GM19452 (cell line): ENCODE measurements around the gene COQ2.
"Not testable (repeated sequence)": the region's sequence is repeated elsewhere in the genome, so short reads cannot be mapped to it uniquely, and the experiment has no call there.

Experiments
- ATAC-seq: cut with Tn5 transposase; IDR thresholded peaks from one replicate; pipeline ENCODE4 v1.9.1; 2021; ENCODE audit not compliant: unreplicated experiment

COQ2 gene

DNA sequence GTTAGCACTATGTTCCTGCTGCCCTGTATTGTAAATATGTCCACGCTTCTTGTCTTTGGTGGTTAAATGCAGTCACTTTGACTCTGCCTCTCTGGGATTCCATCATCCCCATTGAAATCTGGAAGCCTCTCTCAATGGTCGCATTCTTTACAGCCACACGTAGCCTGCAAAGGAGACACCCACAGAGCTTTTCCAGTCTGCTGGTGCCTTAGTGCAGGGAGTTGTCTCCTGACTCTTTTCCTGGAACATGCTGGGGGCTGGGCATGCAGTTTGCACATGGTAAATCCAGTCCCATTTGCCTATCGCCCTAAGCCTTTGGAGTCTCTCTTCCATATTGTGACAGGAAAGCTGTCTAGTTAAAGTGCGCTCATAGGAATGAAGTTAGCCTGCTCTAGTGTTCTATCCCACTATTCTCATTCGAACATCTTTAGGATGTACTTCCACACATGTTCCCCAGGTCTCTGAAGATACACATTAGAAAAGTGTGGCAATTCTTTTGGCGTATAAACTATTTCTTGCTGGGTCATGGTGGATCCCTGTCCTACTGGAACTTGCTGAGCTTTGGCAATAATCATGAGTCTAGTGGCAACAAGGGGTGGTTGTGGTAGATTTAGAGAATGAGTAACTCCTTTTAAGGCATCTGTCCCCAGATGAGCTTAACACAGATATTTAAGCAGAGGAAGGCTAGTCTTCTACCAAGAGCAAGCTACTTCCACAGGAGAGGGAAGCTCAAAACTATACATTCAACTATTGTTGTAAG lies 33.7 kb downstream of the COQ2 start:
- no peak for ATAC-seq

DNA sequence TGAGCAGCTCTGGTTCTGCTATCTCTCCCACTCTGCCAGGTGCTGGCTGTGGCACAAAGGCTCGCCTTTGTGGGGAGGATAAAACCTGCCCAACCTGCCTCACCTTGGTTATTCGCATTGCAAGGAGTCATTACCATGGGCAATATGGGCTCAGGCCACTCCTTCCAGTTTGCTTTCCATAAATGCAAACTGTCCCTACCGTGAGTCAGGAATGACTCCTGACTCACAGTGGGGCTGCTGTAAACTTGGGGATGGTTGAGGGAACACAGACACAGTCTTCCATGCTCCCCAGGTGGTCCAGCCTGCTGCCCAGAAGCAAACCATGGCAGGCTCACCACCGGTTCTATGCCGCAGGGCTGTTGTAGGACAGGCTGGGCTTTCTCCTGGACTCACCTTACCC lies 36.1 kb downstream of the COQ2 start:
- ATAC-seq, result no peak

DNA sequence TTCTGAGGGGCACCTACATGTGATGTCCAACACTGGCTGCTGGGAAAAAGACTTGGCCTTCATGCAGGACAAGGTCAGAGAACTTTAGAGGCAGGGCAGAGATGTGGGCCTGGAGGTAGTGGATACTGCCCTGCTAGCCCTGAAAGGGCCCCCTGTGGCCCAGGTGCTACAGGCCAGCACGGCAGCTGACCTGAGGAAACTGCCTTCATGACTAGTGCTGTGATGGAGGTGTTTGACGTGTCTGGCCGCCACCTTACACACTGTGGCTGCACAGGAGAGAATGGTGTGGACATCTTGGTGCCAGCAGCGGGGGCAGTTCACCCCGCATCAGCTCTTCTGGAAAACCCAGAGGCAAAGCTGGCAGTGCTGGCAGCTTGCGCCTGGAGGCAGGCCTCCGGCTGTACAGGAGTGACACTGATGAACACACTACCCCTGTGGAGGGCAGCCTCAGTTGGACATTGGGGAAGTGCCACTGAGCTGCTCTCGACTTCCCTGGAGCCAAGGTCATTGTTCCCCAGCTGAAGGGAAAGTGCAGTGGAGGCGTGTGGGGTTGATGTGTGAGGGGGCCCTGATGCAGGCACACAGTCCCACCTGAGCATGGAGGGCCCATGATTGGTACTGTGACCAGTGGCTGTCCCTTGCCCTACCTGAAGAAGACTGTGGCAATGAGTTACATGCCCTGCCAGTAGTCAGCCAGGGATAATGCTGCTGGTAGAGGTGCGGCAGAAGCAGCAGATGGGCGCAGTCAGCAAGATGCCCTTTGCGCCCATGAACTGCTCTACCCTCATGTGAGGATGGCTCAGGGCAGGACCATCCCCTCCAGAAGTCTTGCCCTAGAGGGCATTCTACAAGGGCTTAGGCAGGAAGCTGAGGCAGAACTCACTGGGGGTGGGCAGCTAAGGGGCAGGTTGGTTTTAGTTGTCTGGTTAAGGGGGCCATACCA lies 36.9 kb downstream of the COQ2 start:
- ATAC-seq, result no peak

DNA sequence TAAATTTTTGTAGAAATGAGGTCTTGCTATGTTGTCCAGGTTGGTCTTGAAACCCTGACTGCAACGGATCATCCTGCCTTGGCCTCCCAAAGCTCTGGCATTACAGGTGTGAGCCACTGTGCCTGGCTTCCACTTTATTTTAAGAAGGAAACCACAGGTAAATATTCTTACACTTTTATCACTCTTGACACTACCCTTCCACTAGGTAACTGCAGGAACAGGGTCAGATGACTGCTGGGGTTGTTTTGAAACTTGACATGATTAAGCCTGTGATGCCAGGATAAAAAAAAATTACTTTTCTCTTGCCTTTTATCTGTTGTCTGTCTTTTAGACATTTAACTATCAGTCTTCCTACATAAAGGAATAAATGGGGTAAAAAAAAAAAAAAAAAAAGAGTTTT lies 43.5 kb downstream of the COQ2 start:
- ATAC-seq, result no peak

DNA sequence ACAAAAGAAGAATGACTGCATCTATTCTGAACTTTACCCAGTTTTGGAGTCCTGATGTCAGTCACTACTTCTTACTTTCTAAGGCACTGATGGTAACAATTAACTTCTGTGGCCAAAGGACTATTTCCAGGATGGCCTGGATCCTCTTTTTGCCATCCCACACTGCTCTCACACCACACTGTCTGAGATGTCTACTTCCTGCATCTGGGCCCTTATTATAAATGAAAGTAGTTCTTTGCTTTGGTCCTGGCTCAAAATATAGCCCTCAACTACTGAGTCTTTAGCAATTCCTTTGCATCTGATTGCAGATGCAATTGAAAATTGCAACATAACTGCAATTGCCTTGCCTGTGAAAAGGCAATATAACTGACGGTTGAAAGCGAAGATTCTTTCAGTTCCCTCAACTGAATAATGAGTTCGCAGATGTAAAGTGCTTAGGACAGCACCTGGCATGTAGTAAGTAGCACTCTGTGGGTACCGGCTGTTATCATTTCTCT lies 44.2 kb downstream of the COQ2 start:
- peak; percentile 88 for ATAC-seq

DNA sequence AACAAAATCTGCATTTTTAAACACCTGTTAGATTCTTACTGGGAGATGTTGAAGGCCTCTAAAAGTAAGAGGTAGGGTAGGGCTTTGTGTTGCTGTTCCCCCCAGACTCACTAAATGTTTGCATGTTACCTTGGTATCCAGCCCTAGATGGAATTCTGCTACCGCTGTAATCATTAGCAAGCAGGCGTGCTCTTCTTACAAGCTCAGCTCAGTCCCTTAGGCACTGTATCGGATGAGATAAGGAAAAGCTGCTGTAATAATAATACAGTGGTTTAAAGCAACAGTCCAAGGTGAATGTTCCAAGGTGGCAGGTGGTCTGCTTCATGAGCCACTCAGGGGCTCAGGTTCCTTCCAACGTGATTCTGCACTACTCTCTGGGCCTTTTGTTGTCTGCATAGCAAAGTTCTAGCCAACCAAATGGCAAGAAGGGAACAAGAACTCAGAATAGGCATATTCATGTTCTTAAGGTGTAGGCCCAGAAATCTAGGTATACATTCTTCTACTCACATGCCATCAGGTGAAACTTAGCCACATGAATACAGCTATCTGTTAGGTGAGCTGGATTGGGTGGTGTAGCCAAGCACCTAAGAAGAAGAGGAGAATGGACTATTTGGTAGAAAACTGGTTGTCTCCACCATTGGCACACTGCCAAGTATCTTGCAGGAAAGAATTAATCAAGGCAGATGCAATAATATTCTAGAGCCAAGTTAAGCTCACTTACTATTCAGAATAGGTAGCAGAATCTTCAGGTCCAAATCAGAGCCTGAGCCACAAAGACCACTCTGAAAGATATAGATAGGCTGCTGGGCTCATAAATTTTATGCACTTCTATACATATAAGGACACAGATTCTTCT lies 46.0 kb downstream of the COQ2 start:
- no peak for ATAC-seq

DNA sequence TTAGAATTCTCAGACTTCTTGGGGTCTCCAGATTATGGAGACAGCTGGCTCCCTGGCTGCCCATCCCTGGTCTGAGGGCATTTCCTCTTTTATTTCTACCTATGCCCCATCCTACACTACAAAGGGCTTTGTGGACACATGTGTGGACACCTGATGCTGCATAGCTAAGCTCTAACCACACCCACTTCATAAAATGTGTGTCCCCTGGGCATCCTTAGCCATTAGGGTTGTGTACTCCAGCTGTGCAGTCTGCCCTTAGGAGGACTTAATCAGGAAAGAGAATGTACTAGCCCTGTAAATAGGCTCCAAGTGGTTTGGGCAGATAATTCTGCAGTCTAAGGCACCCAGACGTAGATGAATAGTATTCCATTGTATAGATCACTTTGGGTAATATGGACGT lies 47.0 kb downstream of the COQ2 start:
- no peak for ATAC-seq

DNA sequence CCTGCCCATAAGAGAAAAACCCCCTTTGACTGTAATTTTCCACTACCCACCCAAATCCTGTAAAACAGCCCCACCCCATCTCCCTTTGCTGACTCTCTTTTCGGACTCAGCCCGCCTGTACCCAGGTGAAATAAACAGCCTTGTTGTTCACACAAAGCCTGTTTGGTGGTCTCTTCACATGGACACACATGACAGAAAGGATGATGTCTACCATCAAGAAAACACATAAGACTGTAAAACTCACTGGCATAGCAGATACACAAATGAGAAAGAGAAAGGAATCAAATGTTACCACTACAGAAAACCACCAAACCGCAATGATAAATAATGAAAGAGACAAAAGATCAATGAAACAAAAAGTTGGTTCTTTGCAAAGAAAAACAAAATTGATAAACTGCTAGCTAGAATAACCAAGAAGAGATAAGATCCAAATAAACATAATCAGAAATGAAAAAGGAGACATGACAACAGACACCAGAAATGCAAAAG lies 48.9 kb downstream of the COQ2 start:
- ATAC-seq, result not testable (repeated sequence)

DNA sequence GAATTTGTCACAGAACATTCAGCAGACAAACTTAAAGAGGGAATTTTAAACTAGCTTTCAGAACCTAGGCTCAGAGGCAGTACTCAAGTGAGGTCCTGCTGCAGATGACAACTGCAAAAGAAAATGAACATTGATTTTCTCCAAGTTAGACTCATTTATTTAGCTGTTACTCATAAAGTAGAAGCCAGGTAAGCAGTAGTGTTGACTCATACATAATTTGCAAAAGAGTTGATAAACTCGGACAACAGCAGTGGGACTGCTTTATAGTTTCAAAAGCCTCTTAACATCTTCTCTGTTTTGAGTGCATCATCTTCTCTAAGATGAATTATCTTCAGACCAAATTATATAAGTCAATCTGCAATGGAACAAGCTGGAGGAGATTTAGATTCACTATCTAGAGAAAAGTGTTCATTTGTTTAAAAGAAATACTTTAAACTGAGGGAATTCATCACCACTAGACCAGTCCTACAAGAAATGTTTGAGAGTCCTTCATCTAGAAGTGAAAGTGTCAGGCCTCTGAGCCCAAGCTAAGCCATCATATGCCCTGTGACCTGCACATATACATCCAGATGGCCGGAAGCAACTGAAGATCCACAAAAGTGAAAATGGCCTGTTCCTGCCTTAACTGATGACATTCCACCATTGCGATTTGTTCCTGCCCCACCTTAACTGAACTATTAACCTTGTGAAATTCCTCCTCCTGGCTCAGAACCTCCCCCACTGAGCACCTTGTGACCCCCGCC lies 49.5 kb downstream of the COQ2 start:
- ATAC-seq, result no peak

DNA sequence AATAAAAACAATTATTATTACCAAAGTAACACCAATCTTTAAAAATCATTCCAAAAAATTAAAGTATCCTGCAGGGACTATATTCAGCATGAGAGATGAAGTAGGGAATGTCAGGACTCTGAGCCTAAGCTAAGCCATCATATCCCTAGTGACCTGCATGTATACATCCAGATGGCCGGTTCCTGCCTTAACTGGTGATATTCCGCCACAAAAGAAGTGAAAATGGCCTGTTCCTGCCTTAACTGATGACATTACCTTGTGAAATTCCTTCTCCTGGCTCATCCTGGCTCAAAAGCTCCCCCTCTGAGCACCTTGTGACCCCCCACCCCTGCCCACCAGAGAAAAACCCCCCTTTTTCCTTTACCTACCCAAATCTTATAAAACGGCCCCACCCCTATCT lies 50.2 kb downstream of the COQ2 start:
- not testable (repeated sequence) for ATAC-seq

DNA sequence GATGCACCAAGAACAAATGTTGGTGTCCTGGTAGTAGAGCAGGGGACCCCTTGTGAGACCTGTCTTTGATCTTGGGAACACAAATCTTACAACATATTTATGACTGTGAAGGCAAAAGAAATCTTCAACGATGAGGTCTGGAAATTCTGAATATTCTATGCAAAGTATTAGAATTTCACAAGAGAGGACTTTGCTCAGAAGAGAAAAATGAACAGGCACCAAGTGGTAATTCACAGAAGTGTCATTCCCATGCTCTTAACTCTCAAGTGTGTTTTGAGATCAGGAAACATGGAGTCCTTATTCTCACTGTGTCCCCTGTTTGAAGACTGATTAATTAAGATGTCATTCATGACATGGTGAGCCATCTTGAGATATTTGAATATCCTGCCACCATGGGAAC lies 52.5 kb downstream of the COQ2 start:
- ATAC-seq, result no peak

DNA sequence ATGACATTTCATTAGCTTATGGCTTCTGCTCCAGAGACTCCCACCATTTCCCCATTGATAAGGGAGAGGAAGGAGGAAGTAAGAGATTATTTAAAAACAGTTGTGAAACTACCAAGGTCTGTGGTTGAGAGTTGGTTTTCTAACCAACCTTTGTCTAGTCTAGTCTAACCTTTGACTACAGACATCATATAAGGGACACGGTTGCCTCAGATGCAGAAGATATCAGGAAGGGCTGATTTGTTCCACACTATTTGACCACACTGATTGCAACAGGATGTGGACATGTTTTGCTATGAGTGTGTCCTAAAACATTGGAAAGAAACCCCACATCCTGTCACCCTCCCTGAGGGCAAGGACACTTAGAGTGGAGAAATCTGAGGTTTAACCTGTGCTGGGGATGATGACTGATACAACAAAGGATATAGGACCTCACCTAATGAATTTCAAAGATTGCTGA lies 53.0 kb downstream of the COQ2 start:
- ATAC-seq, result peak; percentile 74

DNA sequence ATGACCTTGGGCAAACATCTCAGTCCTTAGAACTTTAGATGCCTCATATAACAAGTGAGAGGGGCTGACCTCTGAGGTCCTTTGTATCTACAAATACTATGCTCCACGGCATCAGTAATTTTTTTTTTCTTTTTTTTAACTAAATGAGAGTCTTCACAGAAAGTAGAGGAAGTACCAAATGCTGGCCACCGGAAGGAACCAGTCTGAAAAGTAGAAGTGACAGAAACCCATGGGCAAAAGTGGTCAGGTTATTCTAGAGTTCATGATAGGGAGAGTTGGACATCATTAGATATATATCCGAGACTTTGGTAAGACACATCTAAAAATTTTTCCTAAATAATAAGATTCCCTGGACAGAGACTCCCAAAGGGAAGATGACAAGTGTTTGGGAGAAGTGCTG lies 53.7 kb downstream of the COQ2 start:
- no peak for ATAC-seq

DNA sequence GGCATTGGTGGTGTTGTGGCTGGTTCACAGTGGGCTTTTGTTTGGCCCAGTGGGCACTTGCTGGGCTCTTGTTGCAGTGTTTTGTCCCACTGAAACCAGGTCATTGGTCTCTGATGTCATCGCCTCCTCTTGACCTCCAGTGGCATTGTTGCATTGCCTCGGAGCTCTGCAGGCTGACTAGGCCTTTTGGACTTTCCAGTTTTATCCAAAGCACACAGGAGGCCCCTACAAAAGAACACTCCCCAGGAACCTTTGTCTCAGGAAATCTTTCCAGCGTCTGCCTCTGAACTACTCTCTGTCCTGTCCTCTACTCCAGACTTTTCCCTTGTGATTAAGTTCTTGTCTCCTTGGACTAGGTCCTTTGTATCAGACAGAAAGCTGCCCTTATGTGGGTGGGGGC lies 54.8 kb downstream of the COQ2 start:
- ATAC-seq, result no peak

DNA sequence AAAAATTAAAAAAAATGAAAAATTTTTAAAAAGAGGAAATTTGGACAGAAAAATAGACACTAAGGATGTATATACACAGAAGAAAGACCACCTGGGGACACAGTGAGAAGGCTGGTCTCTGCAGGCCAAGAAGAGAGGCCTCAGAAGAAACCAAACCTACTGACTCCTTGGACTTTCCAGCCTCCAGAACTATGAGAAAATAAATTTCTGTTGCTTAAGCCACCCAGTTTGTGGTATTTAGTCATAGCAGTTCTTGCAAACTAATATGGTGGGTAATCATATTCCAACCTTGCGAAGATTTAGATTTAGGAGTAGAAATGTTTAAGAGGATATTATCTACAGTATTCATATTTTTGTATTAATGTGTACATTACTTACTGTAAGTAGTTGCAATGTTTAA lies 56.4 kb downstream of the COQ2 start:
- no peak for ATAC-seq

DNA sequence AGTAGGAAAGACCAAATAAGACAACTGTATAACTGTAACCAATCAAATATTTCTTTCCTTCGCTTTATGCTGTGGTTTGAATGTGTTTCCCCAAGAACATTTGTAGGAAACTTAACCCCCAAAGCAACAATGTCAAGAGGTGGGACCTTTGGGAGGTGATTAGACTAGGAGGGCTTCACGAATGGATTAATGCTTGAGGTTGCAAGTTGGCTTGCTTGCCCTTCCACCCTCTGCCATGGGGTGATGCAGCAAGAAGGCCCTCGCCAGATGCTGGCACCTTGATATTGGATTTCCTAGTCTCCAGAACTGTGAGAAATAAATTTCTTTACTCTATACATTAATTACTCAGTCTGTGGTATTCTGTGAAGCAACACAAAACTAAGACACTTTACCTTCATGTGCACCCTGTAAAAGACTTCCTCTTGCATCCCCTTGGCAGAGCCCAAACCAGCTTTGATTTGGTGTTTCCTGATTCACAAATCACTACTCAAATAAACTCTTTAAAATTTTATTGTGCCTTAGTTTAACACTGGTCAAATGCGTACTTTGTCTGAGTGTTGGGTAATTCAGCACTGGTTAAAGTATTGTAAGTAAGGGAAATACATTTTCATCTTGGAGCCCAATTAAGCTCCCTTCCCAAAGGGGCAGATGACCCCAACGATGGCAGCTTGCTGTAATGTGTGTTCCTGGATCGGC lies 59.9 kb downstream of the COQ2 start:
- ATAC-seq, result no peak

DNA sequence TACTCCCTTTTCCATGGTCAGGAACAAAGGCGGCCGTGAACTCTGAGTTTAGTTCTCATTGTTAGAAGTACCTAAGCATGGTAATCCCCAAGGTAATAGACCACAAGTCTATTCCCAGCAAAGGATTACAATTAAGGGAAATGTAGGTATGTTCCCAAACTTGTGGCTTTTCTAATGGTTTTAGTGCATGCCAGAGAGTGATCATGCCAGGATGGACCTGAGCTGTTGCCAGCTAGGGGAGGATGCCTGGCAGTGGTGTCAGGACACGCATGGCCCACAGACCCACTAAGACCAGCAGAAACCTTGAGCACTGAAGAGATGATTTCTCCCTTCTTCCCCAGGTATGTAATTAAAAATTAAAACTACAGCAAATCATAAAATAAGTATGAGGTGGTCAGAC lies 60.8 kb downstream of the COQ2 start:
- no peak for ATAC-seq

DNA sequence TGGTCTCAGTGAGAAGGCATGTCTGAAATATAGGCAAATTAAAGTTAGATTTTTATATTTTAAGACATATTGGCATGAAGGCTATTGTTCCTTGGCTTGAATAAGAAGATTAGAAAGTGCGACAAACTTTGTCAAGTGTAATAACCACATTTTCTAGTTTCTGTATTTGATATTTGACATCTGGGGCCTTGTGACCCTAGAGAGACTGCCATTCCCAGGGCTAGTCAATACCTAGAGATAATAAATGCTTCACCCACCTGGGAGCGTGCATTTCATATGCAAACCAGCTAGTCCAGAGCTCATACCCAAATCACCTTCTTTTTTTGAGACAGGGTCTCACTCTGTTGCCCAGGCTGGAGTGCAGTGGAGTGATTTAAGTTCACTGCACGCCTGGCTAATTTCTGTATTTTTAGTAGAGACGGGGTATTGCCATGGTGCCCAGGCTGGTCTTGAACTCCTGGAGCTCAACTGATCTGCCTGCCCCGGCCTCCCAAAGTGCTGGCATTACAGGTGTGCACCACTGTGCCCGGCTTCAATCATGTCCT lies 62.6 kb downstream of the COQ2 start:
- ATAC-seq, result peak; percentile 35
